NK-92 (cell line): ENCODE results near the gene ST8SIA1.

Experiments used
- DNase-seq: peaks from one replicate; lab custom pipeline; 2025; ENCODE audit not compliant: unreplicated experiment; lab: John Stamatoyannopoulos, UW

Gene ST8SIA1

DNA sequence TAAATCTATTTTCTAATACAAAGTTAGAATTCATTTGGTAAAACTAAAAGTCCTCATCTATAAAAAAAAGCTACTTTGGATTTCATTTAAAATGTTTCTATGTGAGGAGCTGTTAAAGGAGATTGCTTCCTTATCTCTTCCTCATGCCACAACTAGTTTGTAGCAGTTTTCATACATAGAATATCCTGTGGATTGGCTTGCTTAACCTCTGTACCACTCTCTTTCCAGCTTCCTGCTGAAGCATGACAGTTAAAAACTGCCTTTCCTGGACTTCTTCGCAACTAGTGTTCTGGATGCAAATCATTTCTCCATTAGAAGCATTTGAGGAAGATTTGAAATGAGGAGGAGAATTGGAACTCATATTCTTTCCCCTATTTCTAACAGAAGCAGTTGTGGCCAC lies 49.6 kb downstream of the ST8SIA1 start:
- DNase-seq: no peak

DNA sequence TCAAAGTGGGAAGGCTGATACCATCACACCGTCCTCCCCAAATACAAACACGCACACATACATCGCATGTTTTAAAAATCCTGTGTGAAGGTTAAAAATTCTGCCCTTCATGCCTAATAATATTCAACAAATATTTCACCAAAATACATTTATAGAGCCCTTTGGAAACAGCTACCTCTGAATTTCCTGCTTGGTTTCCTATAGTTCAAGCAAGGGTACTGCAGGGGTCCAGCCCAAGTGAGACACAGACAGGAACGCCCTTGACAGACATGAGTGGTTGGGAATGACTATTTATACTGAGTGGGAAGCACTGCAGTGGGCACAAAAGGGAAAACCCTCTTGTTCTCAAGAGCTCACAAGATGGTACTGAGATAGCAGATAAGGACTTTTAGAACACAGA lies 51.0 kb downstream of the ST8SIA1 start:
- DNase-seq: no peak

DNA sequence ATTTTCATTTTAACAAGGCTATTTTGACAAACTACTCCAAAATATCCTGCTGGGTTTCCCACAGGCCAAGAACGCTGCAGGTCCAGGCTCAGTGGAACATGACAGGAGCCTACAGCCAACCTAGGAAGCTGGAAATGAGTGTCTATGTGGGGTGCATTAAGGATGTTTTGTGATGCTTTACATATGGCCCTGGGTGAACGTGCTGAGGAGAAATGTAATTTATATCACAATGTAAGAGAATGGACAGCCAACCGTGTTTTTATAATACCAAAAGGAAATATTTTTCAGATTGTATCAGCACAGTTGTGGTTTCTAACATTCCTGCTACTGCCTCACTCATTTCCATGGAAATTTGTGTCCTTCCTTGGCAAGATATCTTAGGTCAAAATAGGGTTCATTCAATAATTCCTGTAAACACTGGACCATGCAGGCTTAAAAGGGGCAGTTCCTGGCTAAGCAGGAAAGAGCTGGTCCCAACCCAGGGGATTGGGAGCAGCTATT lies 51.5 kb downstream of the ST8SIA1 start:
- no peak for DNase-seq

DNA sequence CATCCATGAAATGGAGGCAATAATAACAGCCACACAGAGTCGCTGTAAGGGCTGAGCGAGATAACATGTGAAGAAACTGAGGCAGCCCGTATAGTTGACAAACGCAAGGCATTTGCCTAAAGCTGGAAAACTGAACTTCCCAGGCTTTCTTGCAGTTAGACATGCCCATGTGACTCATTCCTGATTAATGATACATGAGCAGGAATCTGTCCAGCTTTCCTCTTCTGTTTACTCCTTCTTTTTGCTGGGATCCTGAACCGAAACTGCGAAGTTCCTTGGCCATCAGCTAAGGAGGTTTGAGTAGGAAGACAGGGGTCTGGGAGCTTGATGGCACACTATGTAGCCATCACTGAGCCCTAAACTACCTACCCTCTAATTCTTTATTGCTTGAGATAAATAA lies 52.2 kb downstream of the ST8SIA1 start:
- no peak for DNase-seq

DNA sequence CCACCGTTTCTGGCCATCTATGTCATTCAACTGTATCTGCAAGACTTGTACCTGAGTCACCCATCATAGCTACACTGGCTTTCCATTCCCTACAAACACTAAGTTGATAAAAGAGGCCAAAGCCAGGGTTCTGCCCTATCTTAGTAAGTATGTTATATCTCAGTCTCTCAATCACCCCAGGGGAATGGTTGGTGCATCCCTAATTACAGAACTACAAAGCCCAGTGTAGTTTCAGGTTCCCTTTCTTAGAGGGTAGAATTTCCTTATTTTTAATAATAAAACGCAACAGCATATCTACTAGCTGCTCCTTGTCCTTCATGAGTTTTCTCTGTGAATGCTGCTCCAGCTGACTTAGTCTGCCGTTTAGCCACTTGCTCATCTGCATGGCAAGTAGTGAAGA lies 57.6 kb downstream of the ST8SIA1 start:
- DNase-seq: no peak

DNA sequence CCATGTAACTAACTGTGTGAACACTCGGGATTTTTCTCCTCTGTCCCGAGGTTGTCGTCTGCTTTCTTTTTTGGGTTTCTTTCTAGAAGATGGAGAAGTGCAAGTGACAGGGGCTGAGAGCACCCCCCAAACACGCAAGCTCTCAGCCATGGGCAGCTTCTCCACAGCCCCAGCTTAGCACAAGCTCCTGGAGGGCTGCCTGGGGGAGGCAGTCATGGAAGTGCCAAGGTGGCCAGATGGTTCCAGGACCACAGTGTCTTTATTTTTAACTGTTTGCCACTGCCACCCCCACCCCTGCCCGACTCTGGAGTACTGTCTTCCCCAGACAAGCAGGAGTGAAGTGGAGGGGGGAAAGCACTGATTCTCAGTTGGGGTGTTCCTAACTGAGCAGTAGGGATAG lies 58.2 kb downstream of the ST8SIA1 start:
- DNase-seq: no peak

DNA sequence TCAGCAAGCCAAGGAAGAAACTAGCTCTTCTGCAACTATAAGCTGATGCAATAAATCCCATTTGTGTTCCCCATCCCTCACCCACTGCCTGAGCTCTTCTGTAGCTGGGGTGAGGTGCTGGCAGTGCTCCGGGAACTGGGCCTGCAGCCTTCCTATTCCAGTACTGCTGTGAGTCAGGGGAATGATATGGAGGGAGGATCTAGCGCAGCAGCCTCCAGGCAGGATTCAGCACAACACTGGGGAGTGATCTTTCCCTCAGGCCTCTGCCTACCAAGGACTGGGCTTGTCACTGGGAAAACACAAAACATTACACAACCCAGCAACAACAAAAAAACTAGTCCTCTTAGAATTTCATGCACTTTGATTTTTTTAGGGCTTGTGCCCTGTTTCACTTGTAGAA lies 58.7 kb downstream of the ST8SIA1 start:
- DNase-seq: no peak

DNA sequence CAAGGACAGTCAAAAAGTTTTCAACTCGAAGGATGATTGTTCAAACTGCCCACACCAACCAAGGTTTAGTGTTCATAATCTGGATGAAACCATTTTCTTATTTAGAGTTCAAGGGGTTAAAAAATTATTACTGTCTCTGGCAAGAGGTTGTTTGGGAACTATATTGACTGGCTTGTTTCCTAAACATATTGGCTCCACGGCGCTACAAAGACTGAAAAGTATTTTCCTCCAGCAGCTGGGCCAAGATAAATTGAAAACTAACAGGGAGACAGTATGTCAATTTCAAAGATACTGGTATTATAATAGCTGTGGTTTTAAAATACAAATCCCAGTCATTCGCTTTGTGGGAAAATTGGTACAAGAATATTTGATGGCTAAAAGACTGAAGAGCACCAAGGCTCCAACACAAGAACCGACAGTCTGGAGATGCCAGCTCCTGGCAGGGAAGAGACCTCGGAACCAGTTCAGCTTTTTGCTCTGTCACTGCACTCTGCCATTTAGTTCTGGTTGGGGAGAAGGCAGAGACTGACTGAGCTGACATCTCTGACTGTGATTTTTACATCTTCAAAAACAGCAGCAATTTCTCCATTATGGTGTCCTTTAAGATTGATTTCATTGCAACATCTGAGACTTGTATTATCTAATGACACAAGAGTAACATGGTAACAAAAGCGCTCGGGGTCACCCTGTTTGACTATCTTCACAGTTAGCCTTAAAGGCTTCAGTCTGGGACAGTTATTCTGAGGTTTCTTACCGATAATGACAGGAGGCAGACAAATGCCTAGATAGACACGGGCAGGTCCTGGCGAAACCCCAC lies 62.0 kb downstream of the ST8SIA1 start:
- DNase-seq: no peak

DNA sequence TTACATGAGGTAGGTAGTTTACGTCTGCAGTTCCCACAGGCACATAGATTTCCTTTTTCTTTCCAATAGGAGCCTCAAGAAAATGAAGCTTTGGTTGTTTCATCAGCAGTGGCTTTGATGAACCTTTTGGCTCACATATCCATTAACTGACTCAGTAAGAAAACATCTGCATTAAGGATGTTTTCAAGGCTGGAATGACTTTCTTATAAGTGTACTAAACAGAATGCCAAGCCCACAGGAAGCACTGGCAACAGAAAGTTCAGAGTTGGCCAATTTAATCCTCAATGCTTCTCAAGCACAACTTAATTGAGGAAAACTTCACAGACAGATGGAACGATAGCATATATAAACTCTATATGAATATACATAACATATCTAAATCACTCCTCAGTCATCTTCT lies 63.5 kb downstream of the ST8SIA1 start:
- DNase-seq: no peak

DNA sequence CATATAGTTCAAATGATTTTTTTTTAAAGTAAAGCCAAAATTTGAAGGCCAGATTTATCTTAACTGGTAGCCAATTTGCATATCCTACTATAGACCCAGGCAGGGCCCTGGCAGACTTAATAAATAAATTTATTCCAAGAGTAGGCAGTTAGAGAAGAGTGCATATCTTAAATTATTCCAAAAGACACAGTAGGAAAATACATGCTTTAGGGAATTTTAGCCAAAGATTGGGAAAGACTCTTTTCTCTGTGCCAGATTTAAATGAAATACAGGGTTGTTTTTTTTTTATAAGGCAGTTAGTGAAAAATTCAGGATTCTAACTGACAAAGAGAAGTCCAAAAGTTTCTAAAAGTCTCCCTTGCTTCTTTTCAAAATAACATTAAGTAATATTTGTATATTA lies 65.5 kb downstream of the ST8SIA1 start:
- DNase-seq: no peak

DNA sequence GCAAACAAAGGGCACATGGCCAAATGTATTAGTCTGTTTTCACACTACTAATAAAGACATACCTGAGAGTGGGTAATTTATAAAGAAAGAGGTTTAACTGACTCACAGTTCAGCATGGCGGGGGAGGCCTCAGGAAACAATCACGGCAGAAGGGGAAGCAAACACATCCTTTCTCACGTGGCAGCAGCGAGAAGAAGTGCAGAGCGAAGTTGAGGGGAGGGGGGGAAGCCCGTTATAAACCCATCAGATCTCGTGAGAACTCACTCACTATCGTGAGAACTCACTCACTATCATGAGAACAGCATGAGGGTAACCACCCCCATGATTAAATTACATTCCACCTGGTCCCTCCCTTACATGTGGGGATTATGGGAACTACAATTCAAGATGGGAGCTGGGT lies 66.1 kb downstream of the ST8SIA1 start:
- no peak for DNase-seq

DNA sequence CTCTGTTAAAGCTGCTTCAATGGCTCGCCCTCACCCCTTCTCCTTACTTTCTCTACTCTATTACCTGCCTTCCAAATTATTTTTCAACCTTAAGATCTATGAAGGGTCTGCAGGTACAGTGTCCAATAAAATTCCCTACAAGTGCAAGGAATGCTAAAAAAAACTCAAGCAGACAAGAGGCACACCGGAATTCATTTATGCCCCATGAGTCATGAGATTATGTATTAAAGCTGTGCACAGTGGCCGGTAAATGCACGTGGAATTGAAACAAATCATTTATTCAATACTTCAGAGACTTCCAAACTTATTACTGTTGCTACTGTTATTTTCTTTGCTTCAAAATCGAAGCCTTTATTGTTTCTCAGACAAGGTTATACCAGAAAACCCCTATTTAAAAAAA lies 68.4 kb downstream of the ST8SIA1 start:
- no peak for DNase-seq

DNA sequence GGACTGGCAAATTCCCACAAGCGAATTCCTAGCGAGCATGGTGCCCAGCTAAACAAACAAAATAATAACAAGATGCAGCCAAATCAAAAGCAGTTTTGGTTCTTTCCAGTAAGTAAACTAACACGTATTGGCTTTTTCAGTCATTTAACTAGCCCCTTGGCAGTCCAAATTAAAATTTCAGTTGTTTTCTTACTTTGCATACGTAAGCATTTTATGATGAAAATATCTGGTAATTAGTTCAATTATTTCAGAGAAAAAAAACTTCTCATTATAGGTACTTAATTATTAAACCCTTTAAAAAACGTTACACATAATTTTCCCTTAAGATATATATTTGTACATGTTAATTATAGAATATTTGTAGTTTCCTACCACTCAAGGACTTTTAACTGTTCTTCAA lies 70.1 kb downstream of the ST8SIA1 start:
- DNase-seq: no peak

DNA sequence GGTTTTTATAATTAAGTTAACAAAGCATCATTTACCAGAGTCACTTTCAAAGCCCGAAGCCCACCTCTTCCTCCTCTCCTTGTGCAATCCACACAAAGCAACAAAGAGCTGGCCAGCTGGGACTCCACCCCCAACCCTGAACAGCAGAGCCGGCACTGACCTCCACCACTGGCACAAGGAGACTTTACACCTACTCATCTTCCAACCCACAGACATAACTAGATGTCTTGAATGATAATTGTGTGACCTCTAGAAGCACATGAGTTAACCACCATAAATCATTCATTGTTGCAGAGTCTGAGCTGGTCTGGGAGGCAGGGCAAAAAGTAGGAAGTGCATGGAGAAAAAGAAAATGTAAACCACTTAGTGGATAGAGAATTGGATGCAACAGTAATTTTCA lies 72.2 kb downstream of the ST8SIA1 start:
- DNase-seq: no peak

DNA sequence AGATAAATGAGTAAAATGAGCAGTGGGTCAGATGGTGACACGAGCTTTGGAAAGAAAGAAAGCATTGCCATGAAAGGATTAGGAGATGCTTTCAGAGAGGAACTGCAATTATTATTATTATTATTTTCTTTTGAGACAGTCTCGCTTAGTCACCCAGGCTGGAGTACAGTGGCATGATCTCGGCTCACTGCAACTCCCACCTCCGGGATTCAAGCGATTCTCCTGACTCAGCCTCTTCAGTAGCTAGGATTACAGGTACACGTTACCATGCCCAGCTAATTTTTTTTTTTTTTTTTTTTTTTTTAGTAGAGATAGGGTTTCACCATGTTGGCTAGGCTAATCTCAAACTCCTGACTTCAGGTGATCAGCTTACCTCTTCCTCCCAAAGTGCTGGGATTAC lies 77.4 kb downstream of the ST8SIA1 start:
- no peak for DNase-seq

DNA sequence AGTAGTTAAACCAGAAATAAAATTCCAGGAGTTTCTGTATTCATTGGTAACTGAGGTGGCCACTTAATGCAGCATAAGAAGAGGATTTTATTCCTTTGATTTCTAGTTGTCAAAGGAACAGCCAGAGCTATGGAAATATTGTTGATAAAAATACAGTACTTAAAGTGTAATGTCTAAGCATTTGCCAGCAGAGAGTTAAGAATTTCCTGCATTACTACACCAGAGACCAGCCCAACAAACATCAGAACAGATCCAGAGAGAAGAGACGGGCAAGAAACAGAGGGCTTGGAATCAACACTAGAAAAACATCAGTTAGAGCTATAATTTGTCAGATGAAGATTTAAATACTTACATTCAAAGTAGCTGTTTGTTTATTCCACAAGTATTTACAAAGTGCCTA lies 77.9 kb downstream of the ST8SIA1 start:
- DNase-seq: no peak

DNA sequence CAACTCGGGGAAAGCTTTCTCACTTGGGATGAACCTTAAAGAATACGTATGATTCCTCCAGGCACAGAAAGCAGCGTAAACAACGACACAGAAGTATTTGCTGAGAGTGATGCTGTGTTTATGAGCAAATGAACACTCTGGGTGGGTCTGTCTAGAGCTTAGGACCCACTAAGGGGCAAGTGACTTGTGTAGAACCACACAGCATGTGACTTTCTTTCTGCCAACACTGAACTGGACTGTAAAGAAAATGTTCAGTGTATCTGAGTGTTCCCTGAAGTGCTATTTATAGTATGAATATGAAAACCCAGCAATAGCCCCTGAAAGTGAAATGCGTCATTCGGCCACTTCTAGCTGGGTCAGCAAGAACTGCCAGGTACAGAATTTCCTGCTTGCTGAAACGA lies 78.5 kb downstream of the ST8SIA1 start:
- DNase-seq: no peak

DNA sequence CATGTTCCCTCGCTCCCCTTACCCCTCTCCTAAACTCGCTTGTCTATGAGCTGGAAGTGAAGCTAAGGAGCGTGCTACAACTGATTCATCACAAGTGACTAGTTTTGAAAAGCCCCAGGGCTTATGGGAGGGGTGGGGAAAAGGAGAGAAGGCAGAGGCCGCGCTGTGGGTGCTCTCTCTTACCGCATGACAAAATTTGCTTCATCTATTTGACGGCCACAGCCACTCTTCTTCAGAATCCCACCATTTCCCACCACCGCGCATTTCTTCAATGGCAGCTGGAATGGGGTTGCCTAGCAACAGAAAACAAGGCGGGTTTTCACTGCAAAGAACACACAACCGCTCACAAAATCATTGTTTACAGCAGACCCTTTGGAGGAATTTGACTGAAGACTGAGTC lies 79.4 kb downstream of the ST8SIA1 start:
- no peak for DNase-seq

DNA sequence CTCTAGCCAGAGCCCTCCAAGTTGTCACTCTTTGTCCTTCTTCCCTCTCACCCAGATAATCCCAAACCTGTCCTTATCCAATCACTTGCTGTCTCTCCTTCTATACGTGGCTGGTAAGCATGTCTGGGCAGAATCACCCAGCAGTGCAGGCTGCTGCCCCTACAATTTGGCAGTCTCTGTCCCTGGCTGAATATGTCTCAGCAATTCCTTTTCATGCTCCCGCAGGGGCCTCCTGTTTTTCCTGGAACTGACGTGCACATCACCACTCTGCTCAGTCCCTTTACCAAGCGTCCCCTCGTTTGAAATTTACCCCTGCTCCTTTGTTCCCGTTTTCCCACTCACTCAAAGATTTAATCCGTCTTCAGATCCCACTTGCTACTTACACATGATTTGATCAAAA lies 80.0 kb downstream of the ST8SIA1 start:
- no peak for DNase-seq

DNA sequence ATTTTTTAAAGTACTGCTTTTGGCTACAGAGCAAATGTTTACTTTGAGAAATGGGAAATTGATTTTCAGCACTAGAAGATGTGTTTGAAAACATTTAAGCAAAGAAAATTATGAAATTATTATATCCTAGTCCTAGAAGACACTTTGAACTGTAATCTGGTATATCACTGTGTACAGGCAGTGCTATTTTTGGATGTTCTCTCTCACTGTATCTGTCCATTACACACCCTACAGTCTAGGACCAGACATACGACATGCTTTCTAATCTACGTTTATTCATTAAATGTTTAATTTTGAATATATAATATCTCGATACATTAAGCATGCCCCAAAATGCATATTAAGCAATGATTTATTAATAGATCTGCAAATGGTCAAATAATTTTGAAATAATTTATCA lies 82.5 kb downstream of the ST8SIA1 start:
- no peak for DNase-seq

DNA sequence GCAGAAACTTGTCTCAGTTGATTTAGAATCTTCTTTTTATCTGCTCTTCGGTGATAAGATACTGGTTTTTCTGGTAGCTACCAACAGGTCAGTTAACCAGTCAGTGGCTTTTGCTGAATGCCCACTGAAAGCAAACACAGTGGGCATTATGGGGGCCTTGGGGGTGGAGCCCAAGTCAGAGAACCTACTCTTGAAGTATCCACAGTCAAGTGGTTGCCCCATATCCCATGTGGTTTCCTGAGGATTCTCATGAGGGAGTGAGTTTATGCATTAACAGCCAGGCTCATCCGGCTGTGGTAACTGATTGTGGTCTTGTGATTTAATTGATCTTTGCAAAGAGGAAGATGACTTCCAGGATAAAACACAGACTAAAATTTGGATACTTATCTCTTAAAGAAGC lies 83.7 kb downstream of the ST8SIA1 start:
- no peak for DNase-seq

DNA sequence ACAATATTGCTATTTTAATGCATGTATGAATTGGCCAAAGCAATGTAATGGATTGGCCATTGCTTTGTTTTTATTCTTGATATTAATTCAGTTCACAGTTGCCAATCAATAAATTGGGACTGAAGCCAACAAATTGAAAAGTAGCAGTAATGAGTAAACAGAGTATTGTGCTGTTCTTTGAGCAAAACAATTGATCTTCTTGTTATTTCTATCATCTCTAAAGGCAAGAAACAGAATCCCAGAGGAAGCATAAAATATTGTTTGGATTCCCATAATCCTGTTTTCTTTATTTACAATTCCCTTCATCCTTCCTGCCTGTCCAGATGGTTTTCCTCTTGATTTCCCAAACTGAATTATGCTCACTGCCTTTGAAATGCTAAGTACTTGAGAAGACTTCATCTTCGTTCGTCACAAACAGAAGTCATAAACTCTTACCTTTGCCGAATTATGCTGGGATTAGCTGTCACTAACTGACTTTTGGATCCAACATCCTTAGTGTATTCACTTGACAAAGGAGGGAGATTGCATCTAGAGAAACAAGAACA lies 85.9 kb downstream of the ST8SIA1 start:
- no peak for DNase-seq

DNA sequence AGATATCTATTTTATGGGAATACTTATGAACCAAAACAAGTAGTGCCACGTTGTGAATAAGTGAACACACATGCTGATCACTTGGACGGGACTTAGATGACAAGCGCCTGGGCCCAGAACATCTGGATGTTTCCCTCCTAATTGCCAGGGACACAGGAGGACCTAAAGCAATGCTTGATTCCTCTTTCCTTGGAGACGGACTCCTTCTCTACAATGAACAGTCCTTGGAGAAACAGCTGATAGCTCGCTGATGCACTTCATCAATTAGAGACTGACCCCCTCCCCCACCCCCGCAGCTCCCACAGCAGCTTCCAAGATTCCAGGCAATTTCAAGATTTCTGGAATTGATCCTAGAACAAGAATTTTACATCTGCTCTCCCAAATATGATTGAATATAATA lies 86.4 kb downstream of the ST8SIA1 start:
- no peak for DNase-seq
